Neuronal stem cell (in vitro differentiated cells): ENCODE data around the gene STAT5B.
A peak's percentile ranks its signal among the peaks of the same experiment; 100 is the strongest.

Experiments used
- DNase-seq: peaks from one replicate; pipeline ENCODE4 v3.0.0-alpha.2; 2013; ENCODE audit warnings: low spot score
- H2AFZ ChIP-seq: one replicate; pipeline ENCODE4 v1.6.1; 2013; ENCODE audit warnings: mild to moderate bottlenecking, low read length, inconsistent platforms
- H2AK5ac ChIP-seq: 2 replicates; pipeline ENCODE4 v1.6.1; 2013; ENCODE audit warnings: low read depth, mild to moderate bottlenecking, inconsistent platforms, low read length, moderate library complexity, mixed read lengths
- H2BK120ac ChIP-seq: 2 replicates; pipeline ENCODE4 v1.6.1; 2013; ENCODE audit warnings: low read depth, mild to moderate bottlenecking, inconsistent platforms, low read length, moderate library complexity, mixed read lengths
- H2BK12ac ChIP-seq: one replicate; pipeline ENCODE4 v1.6.1; 2013; ENCODE audit warnings: low read length, inconsistent platforms
- H2BK15ac ChIP-seq: 2 replicates; pipeline ENCODE4 v1.6.1; 2013; ENCODE audit warnings: mild to moderate bottlenecking, low read length, inconsistent platforms, mixed read lengths
- H2BK5ac ChIP-seq: one replicate; pipeline ENCODE4 v1.6.1; 2013; ENCODE audit warnings: inconsistent platforms, mild to moderate bottlenecking, low read length, moderate library complexity
- H3K14ac ChIP-seq: one replicate; pipeline ENCODE4 v1.6.1; 2013; ENCODE audit warnings: low read length, inconsistent platforms
- H3K18ac ChIP-seq: 2 replicates; pipeline ENCODE4 v1.6.1; 2013; ENCODE audit warnings: low read length, inconsistent platforms
- H3K23ac ChIP-seq: 2 replicates; pipeline ENCODE4 v1.6.1; 2013; ENCODE audit warnings: low read depth, mild to moderate bottlenecking, mixed read lengths, low read length, inconsistent platforms; ENCODE audit not compliant: poor library complexity
- H3K27ac ChIP-seq: replicated peaks from 3 replicates; pipeline ENCODE4 v1.5.1; 2013; ENCODE audit warnings: low read length, inconsistent platforms
- H3K27me3 ChIP-seq, 3 experiments: 2 replicates each; pipeline ENCODE4 v1.6.1; 2013; ENCODE audit warnings: low read length in 3 of 3, mild to moderate bottlenecking in 2 of 3, inconsistent platforms in 1 of 3, low read depth in 1 of 3, mixed read lengths in 1 of 3, moderate library complexity in 1 of 3; ENCODE audit not compliant: control insufficient read depth in 3 of 3, insufficient read depth in 3 of 3
- H3K36me3 ChIP-seq, 2 donors: replicated peaks in 1 of 2; 2 replicates each; pipeline ENCODE4 v1.6.1; 2013; ENCODE audit warnings: low read length in 2 of 2; ENCODE audit not compliant: control insufficient read depth in 2 of 2, insufficient read depth in 2 of 2
- H3K4ac ChIP-seq: 2 replicates; pipeline ENCODE4 v1.6.1; 2013; ENCODE audit warnings: inconsistent platforms, mild to moderate bottlenecking, low read length, moderate library complexity
- H3K4me1 ChIP-seq, 2 donors: 1 replicate in 1 of 2; 2 replicates in 1 of 2; pipeline ENCODE4 v1.6.1; 2013; ENCODE audit warnings: low read length in 2 of 2, low read depth in 1 of 2; ENCODE audit not compliant: control insufficient read depth in 2 of 2, insufficient read depth in 1 of 2
- H3K4me2 ChIP-seq: one replicate; pipeline ENCODE4 v1.6.1; 2013; ENCODE audit warnings: mild to moderate bottlenecking, low read length, inconsistent platforms; ENCODE audit not compliant: insufficient read depth, poor library complexity, severe bottlenecking
- H3K4me3 ChIP-seq, 2 donors: 2 replicates each; pipeline ENCODE4 v1.5.1; 2013; ENCODE audit warnings: low read length in 2 of 2, mild to moderate bottlenecking in 2 of 2, inconsistent platforms in 1 of 2, moderate library complexity in 1 of 2
- H3K79me1 ChIP-seq: one replicate; pipeline ENCODE4 v1.6.1; 2013; ENCODE audit warnings: low read depth, mild to moderate bottlenecking, inconsistent platforms, low read length, moderate library complexity
- H3K9ac ChIP-seq: one replicate; pipeline ENCODE4 v1.6.1; 2013; ENCODE audit warnings: mild to moderate bottlenecking, low read depth, low read length, inconsistent platforms; ENCODE audit not compliant: poor library complexity
- H3K9me3 ChIP-seq, 2 donors: replicated peaks in 1 of 2; 2 replicates each; pipeline versions ENCODE3 to v1.6.1; 2013; ENCODE audit warnings: low read length in 2 of 2, mild to moderate bottlenecking in 2 of 2, inconsistent platforms in 1 of 2, low read depth in 1 of 2, mixed read lengths in 1 of 2, moderate library complexity in 1 of 2; ENCODE audit not compliant: control insufficient read depth in 2 of 2, insufficient read depth in 1 of 2
- H4K8ac ChIP-seq: one replicate; pipeline ENCODE4 v1.6.1; 2013; ENCODE audit warnings: low read depth, mild to moderate bottlenecking, inconsistent platforms, low read length, moderate library complexity
- H4K91ac ChIP-seq: one replicate; pipeline ENCODE4 v1.6.1; 2013; ENCODE audit warnings: low read length, low read depth, mild to moderate bottlenecking, inconsistent platforms; ENCODE audit not compliant: poor library complexity
- WGBS, 2 donors: extraction: QIAGEN DNeasy Blood & Tissue Kit; methylation state at CpG; one replicate each; pipeline ENCODE4 v1.1.7; 2013; ENCODE audit warnings: missing lambda C conversion rate in 2 of 2, mixed read lengths in 1 of 2; ENCODE audit not compliant: insufficient read length in 2 of 2, insufficient replicate concordance in 1 of 2; ENCODE audit errors: extremely low coverage in 2 of 2; 5-methylcytosine and 5-hydroxymethylcytosine counted together

The STAT5B gene

DNA sequence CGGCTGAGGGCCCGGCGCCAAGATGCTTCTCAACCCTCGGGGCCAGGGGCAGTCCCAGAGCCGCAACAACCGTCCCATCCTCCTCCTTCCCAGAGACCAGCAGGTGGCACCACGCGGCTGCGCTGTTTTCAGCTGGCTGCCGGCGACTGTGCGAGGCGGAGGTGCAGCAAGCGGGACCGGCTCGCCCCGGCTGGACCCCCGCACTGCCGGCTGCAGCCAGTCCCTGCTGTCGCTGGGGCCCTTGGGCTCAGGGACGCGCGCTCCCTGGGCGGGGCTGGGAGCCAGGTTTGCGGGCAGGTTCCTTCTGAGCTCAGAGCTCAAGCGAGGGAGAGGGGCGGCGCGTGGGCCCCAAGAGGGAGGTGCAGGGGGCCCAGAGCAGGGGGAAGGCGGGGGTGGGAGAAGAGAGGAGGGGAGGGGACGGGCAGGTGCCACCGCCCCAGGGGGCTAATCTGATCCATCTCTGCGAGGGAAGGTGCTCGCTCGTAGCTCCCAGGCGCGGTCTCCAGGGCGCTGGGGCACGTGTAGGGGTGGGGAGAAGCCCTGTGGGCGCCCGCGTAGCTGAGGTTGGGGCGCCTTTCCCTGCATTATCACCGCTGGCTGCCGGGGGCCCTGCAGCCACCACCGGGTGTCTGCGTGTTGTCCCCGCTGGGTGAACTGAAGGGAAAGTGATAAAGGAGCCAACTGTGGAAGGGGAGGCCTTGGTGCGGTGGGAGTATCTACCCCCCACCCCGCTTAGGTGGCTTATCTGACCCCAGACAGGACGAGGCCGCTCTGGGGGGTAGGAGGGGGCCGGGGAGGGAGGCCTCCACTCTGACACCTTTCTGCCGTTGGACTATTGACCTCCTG lies 36.3 kb upstream of the STAT5B start:
- Histone ChIP-seq H3K4me1 (peaks cover 16 to 21% of the 10 kb centered on the region in 2 donors), H3K9me3 (no peaks in the 10 kb centered on the region), H3K36me3 (peaks cover 12 to 72% of the 10 kb centered on the region in 2 donors), H2BK15ac (no peak overlapping the region), H3K23ac (peak overlapping the region; percentile 35), H3K9ac (peak overlapping the region; percentile 80), H3K27ac (no peak overlapping the region), H2AFZ (no peak overlapping the region), H2BK120ac (no peak overlapping the region), H3K79me1 (no peaks in the 10 kb centered on the region), H3K14ac (no peak overlapping the region), H3K4me3 (no peak overlapping the region), H3K18ac (peak overlapping the region; percentile 95), H3K27me3 (no peaks in the 10 kb centered on the region), H2BK5ac (no peak overlapping the region), H4K91ac (no peak overlapping the region), H4K8ac (no peak overlapping the region), H3K4ac (no peak overlapping the region), H2BK12ac (no peak overlapping the region), H3K4me2 (peak overlapping the region; percentile 47), H2AK5ac (peak overlapping the region; percentile 88)
- peak; percentile 70 for DNase-seq
- no CpG with 5 or more reads among the region's 54 CpGs for WGBS, 2 donors

DNA sequence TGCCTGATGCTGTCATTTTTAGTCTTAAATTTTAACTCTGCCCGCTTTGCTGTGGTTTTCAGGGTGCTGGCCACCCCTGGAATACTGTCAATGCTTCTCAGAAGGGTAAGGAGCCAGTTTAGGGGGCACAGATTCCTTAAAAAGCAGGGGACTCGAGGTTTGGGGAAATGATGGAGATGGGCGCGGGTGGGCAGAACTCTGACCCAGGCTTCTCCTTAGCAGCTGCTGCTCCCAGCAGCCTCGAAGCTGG lies 35.8 kb upstream of the STAT5B start:
- Histone ChIP-seq H3K14ac (no peak overlapping the region), H2BK15ac (no peak overlapping the region), H2BK120ac (no peak overlapping the region), H3K4me1 (peaks cover 16 to 21% of the 10 kb centered on the region in 2 donors), H4K8ac (no peak overlapping the region), H3K79me1 (no peaks in the 10 kb centered on the region), H3K4me2 (no peak overlapping the region), H3K27me3 (no peaks in the 10 kb centered on the region), H3K18ac (no peak overlapping the region), H3K4me3 (no peak overlapping the region), H2AFZ (no peak overlapping the region), H3K36me3 (peaks cover 9 to 66% of the 10 kb centered on the region in 2 donors), H3K23ac (peak overlapping the region; percentile 35), H3K27ac (no peak overlapping the region), H3K9ac (no peak overlapping the region), H4K91ac (no peak overlapping the region), H2BK5ac (no peak overlapping the region), H2AK5ac (no peak overlapping the region), H2BK12ac (no peak overlapping the region), H3K4ac (no peak overlapping the region), H3K9me3 (no peaks in the 10 kb centered on the region)
- no peak for DNase-seq
- WGBS, 2 donors: no CpG with 5 or more reads among the region's 5 CpGs

DNA sequence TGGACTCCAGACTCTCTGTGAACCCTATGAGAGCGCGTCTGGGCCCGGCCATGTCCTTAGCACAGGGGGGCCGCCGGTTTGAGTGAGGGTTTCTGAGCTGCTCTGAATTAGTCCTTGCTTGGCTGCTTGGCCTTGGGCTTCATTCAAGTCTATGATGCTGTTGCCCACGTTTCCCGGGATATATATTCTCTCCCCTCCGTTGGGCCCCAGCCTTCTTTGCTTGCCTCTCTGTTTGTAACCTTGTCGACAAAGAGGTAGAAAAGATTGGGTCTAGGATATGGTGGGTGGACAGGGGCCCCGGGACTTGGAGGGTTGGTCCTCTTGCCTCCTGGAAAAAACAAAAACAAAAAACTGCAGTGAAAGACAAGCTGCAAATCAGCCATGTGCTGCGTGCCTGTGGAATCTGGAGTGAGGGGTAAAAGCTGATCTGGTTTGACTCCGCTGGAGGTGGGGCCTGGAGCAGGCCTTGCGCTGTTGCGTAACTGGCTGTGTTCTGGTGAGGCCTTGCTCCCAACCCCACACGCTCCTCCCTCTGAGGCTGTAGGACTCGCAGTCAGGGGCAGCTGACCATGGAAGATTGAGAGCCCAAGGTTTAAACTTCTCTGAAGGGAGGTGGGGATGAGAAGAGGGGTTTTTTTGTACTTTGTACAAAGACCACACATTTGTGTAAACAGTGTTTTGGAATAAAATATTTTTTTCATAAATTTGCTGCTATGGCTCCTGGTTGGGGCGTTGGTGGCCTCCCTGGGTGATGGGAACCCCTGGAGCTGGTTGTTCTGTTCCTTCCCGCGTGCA lies 35.2 kb upstream of the STAT5B start:
- Histone ChIP-seq H2AK5ac (no peak overlapping the region), H2BK12ac (peak overlapping the region; percentile 30), H3K79me1 (no peaks in the 10 kb centered on the region), H3K27ac (peak overlapping the region; percentile 8), H2BK5ac (no peak overlapping the region), H3K23ac (no peak overlapping the region), H3K4me3 (no peak overlapping the region), H3K4me2 (no peak overlapping the region), H3K9ac (no peak overlapping the region), H3K4me1 (peaks cover 16 to 18% of the 10 kb centered on the region in 2 donors), H4K91ac (no peak overlapping the region), H3K18ac (no peak overlapping the region), H2BK15ac (no peak overlapping the region), H3K14ac (no peak overlapping the region), H3K36me3 (peaks cover 5 to 61% of the 10 kb centered on the region in 2 donors), H3K27me3 (no peaks in the 10 kb centered on the region), H3K4ac (no peak overlapping the region), H4K8ac (no peak overlapping the region), H2BK120ac (peak overlapping the region; percentile 37), H3K9me3 (no peaks in the 10 kb centered on the region), H2AFZ (no peak overlapping the region)
- WGBS, 2 donors: no CpG with 5 or more reads among the region's 19 CpGs
- no peak for DNase-seq

DNA sequence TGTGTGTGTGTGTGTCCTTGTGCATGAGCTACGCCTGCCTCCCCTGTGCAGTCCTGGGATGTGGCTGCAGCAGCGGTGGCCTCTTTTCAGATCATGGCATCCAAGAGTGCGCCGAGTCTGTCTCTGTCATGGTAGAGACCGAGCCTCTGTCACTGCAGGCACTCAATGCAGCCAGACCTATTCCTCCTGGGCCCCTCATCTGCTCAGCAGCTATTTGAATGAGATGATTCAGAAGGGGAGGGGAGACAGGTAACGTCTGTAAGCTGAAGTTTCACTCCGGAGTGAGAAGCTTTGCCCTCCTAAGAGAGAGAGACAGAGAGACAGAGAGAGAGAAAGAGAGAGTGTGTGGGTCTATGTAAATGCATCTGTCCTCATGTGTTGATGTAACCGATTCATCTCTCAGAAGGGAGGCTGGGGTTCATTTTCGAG lies 34.6 kb upstream of the STAT5B start:
- DNase-seq: no peak
- WGBS, 2 donors: no CpG with 5 or more reads among the region's 9 CpGs
- peak overlapping the region; percentile 37 for H2BK120ac ChIP-seq

More for the DNA sequence above, 34.6 kb upstream of the STAT5B start:
- H2AFZ ChIP-seq: no peak overlapping the region
- peaks cover 4 to 56% of the 10 kb centered on the region in 2 donors for H3K36me3 ChIP-seq
- peaks cover 16% of the 10 kb centered on the region in 2 donors for H3K4me1 ChIP-seq
- no peak overlapping the region for H3K27ac ChIP-seq
- H3K4ac ChIP-seq: no peak overlapping the region
- no peak overlapping the region for H3K4me3 ChIP-seq
- no peaks in the 10 kb centered on the region for H3K79me1 ChIP-seq
- H2AK5ac ChIP-seq: no peak overlapping the region
- no peak overlapping the region for H3K4me2 ChIP-seq
- H2BK5ac ChIP-seq: no peak overlapping the region
- peak overlapping the region; percentile 39 for H3K14ac ChIP-seq
- no peaks in the 10 kb centered on the region for H3K9me3 ChIP-seq
- peak overlapping the region; percentile 78 for H3K9ac ChIP-seq
- H3K23ac ChIP-seq: peak overlapping the region; percentile 75
- H3K18ac ChIP-seq: peak overlapping the region; percentile 59
- no peak overlapping the region for H4K8ac ChIP-seq
- H2BK15ac ChIP-seq: peak overlapping the region; percentile 35
- no peaks in the 10 kb centered on the region for H3K27me3 ChIP-seq
- no peak overlapping the region for H2BK12ac ChIP-seq
- no peak overlapping the region for H4K91ac ChIP-seq
